ENCODE results near the gene ZNF581.
A peak's percentile ranks its signal among the peaks of the same experiment; 100 is the strongest.

ZNF581 gene

DNA sequence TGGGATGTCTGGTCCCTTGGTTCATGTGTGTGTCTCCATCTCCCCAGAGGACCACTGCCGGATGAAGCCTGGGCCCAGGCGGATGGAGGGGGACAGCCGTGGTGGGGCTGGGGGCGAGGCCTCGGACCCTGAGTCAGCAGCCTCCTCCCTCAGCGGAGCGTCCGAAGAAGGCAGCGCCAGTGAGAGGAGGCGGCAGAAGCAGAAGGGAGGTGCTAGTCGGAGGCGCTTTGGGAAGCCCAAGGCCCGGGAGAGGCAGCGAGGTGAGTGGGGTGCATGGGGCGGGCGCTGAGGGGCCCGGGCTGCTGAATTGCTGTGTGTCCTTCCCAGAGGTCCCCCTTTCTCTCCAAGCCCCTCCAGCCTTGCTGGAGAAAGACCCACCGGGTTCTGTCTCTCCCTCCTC is 7.8 kb downstream of the ZNF581 start:
- H3K4me1 ChIP-seq: peaks cover 8% of the 10 kb centered on the region
- H3K4me3 ChIP-seq: no peak overlapping the region
- H3K27me3 ChIP-seq (ENCODE audit: low read depth): no peaks in the 10 kb centered on the region
- H3K9me3 ChIP-seq: no peaks in the 10 kb centered on the region
- H3K36me3 ChIP-seq (replicated peaks): peaks cover 21% of the 10 kb centered on the region
- in situ Hi-C loops (cut with MboI; ENCODE audit: low sequenced_read_pairs): loop anchor here (25.0 kb wide), 2 partner anchors 1189 to 1464 kb away; partner anchors contain the start of genes CDC42EP5, LENG9, MBOAT7 and TSEN34
- DNase-seq (ENCODE audit: low spot score in 2 of 2): no peak

DNA sequence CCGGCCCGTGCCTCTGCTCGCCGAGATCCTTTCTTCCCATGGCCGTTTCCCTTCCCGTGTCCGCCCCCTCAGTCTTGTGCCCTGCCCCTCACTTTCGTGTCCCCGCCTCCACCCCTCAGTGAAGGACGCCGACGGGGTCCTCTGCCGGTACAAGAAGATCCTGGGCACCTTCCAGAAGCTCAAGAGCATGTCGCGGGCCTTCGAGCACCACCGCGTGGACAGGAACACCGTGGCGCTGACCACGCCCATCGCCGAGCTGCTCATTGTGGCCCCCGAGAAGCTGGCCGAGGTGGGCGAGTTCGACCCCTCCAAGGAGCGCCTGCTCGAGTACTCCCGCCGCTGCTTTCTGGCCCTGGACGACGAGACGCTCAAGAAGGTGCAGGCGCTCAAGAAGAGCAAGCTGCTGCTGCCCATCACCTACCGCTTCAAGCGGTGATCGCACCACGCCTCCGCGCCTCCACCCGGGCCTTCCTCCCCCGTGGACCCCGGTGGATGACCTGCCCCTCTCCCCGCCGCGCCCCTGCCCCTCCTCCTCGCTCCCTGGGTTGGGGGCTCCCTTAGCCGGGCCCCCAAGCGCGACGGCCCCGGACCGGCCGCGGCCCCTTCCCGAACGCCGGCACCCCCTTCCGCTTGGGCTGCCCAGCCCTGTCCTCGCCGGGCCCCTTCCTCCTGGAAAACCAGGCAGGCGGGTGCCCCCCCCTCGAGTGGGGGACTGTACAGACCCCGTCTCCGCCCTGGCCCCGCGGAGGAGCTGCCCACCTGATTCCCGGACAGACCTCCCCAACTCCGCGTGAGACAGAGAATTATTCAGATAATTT is 9.1 kb downstream of the ZNF581 start:
- Histone ChIP-seq H3K4me3 (no peak overlapping the region), H3K36me3 (replicated peaks) (peaks cover 19% of the 10 kb centered on the region), H3K27me3 (ENCODE audit: low read depth) (no peaks in the 10 kb centered on the region), H3K4me1 (peaks cover 6% of the 10 kb centered on the region), H3K9me3 (no peaks in the 10 kb centered on the region)
- in situ Hi-C loops (cut with MboI; ENCODE audit: low sequenced_read_pairs): loop anchor here (25.0 kb wide), 2 partner anchors 1190 to 1465 kb away; partner anchors contain the start of genes CDC42EP5, LENG9, MBOAT7 and TSEN34
- DNase-seq (ENCODE audit: low spot score in 2 of 2): no peak

DNA sequence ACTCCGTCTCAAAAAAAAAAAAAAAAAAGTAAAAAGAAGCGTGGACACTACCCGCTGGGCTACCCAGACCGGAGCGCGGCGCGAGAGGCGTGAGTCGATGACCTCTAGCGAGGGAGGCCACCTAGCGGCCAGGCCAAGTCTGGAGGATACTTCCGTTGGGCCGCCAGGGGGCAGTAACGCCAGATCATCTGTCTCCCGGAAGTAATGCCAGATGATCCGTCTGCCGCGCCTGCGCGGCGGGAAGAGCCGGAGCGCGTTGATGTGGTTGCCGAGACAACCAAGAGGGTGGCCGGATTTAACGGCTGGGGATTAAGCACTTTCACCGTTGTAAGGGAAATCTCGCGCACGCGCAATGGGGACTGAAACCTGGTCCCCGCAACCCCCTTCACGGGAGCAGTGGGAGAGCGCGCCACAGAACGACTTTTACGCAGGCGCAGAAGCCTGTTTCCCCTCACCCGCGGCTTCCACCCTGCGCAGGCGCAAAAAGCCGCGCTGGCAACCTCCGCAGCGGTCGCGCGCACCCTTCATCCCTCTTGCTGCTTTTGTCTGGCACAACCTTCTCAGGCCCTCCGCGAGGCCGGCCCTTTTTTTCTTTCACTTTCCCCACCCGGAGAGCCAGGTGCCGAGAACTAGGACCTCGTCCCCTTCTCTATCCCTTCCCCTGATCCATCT is 10.3 kb downstream of the ZNF581 start:
- H3K36me3 ChIP-seq (replicated peaks): peaks cover 19% of the 10 kb centered on the region
- no peaks in the 10 kb centered on the region for H3K27me3 ChIP-seq (ENCODE audit: low read depth)
- peak; percentile 98 for DNase-seq (ENCODE audit: low spot score in 2 of 2)
- peaks cover 11% of the 10 kb centered on the region for H3K4me1 ChIP-seq
- H3K9me3 ChIP-seq: no peaks in the 10 kb centered on the region
- peak overlapping the region; percentile 95 for H3K4me3 ChIP-seq
- in situ Hi-C loops (cut with MboI; ENCODE audit: low sequenced_read_pairs): loop anchor here (25.0 kb wide), 2 partner anchors 1191 to 1466 kb away; partner anchors contain the start of genes CDC42EP5, LENG9, MBOAT7 and TSEN34

DNA sequence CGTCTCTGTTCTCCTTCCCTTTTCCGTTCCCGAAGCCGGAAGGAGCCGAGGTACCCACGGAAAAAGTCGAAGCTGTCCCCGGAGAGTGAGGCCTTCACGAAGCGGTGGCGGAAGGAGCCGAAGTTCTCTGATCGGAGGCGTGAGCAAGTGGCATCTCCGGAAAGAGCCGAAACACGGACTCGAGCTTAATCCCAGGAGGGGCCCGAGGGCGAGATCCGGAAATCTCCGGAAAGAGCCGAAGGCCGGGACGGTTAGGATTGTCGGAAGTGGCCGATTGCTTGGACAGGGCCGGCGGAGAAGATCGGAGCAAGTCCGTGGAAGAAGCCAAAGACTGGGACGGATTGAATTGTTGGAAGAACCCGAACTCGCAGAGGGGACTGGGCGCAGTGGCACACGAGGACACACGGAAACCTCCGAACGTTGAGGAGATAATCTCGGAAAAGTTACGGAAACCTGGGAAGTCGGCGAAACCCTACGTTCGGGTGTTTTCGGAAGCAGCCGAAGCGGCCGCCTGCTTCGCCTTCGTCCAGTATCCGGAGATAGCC is 10.9 kb downstream of the ZNF581 start:
- Histone ChIP-seq H3K27me3 (ENCODE audit: low read depth) (no peaks in the 10 kb centered on the region), H3K9me3 (no peaks in the 10 kb centered on the region), H3K36me3 (replicated peaks) (peaks cover 23% of the 10 kb centered on the region), H3K4me1 (peaks cover 11% of the 10 kb centered on the region), H3K4me3 (peak overlapping the region; percentile 95)
- DNase-seq (ENCODE audit: low spot score in 2 of 2): peak; percentile 97 to 100
- in situ Hi-C loops (cut with MboI; ENCODE audit: low sequenced_read_pairs): loop anchor here (25.0 kb wide), 2 partner anchors 1192 to 1467 kb away; partner anchors contain the start of genes CDC42EP5, LENG9, MBOAT7 and TSEN34

DNA sequence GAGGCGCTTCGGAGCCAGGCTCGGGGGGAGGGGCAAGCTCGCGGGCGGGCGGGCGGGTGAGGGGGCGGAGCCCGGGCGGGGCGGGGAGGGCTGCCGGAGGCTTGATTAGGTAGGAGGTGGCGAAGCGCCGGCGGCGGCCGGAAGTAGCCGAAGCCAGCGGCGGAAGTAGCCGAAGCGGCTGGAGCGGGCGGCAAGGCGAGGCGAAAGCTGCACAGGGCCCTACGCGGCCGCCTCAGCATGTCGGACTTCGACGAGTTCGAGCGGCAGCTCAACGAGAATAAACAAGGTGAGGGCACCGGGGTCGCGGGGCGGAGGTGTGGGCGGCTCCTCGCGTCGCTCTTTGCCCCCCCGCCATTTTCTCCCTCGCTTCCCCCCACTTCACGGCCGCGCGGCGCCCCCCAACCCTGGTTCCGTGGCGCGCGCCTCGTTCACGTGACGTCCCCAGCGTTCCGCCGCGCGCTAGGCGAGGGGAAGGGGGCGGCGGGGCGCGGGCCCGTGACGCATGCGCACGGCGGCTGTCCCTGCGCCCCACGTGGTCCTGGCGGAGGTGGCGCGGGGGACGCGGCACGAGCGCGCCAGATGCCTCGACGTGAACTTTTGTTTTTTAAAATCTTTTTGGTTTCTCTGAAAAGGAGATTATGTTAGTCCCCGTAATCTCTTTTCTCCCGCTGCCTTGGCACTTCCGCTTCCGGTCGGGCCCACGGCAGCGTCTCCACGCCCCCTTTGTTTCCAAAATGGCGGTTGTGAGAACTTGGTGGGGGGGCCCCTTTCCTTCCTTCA is 11.6 kb downstream of the ZNF581 start, which contains the start of gene U2AF2:
Gene U2AF2 (plus strand): TSS at position 168 of the 780 bp plus-strand sequence. CDS start 70 bp downstream, at position 238.
- Histone ChIP-seq H3K36me3 (replicated peaks) (peaks cover 28% of the 10 kb centered on the region), H3K27me3 (ENCODE audit: low read depth) (no peaks in the 10 kb centered on the region), H3K4me3 (peak within 1 kb of the TSS; percentile 95), H3K9me3 (no peaks in the 10 kb centered on the region), H3K4me1 (peaks cover 11% of the 10 kb centered on the region)
- DNase-seq (ENCODE audit: low spot score in 2 of 2): peak; percentile 80 to 97
- in situ Hi-C loops (cut with MboI; ENCODE audit: low sequenced_read_pairs): loop anchor here (25.0 kb wide), 2 partner anchors 1193 to 1468 kb away; partner anchors contain the start of genes CDC42EP5, LENG9, MBOAT7 and TSEN34

DNA sequence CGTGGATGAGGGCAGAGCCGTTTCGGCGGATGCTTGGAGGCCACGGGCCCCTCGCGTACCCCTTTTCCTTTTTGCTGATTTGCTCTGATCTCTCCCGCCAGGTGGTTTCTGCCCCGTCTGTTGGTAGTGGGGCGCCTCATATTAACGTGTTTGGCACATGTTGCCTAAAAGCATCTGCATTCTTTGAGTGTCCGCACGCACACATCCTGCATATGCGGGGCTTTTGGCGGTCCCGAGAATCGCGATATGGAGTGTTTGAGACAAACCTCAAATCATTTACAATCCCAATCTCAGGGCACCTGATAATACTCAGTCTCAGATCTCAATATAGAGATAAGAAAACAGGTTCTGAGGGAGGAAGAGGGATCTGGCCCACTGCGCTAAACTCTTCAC is 12.2 kb downstream of the ZNF581 start:
- peak overlapping the region; percentile 95 for H3K4me3 ChIP-seq
- in situ Hi-C loops (cut with MboI; ENCODE audit: low sequenced_read_pairs): loop anchor here (25.0 kb wide), 2 partner anchors 1193 to 1468 kb away; partner anchors contain the start of genes CDC42EP5, LENG9, MBOAT7 and TSEN34
- no peaks in the 10 kb centered on the region for H3K9me3 ChIP-seq
- no peak for DNase-seq (ENCODE audit: low spot score in 2 of 2)
- peaks cover 11% of the 10 kb centered on the region for H3K4me1 ChIP-seq
- H3K27me3 ChIP-seq (ENCODE audit: low read depth): no peaks in the 10 kb centered on the region
- peaks cover 34% of the 10 kb centered on the region for H3K36me3 ChIP-seq (replicated peaks)

DNA sequence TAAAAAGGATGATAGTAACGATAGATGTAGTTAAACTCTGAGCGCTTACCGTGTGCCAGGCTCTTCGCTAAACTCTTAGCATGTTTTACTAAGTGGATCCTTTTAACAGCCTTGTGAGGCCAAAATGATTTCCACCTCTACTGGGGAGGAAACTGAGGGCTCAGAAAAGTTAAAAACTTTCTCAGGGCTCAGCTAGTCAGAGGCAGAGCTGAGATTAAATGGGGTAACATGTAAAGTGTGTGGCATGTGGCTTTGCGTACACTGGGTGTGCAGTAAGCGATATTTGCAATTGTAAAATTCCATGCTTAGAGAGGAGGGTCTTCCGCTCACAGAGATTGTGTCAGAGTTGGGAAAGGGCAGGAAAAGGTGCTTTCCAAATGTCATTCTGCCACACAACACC is 13.1 kb downstream of the ZNF581 start:
- peak overlapping the region; percentile 95 for H3K4me3 ChIP-seq
- DNase-seq (ENCODE audit: low spot score in 2 of 2): no peak
- no peaks in the 10 kb centered on the region for H3K27me3 ChIP-seq (ENCODE audit: low read depth)
- peaks cover 43% of the 10 kb centered on the region for H3K36me3 ChIP-seq (replicated peaks)
- H3K9me3 ChIP-seq: no peaks in the 10 kb centered on the region
- in situ Hi-C loops (cut with MboI; ENCODE audit: low sequenced_read_pairs): loop anchor here (25.0 kb wide), 2 partner anchors 1194 to 1469 kb away; partner anchors contain the start of genes CDC42EP5, LENG9, MBOAT7 and TSEN34
- peaks cover 11% of the 10 kb centered on the region for H3K4me1 ChIP-seq

DNA sequence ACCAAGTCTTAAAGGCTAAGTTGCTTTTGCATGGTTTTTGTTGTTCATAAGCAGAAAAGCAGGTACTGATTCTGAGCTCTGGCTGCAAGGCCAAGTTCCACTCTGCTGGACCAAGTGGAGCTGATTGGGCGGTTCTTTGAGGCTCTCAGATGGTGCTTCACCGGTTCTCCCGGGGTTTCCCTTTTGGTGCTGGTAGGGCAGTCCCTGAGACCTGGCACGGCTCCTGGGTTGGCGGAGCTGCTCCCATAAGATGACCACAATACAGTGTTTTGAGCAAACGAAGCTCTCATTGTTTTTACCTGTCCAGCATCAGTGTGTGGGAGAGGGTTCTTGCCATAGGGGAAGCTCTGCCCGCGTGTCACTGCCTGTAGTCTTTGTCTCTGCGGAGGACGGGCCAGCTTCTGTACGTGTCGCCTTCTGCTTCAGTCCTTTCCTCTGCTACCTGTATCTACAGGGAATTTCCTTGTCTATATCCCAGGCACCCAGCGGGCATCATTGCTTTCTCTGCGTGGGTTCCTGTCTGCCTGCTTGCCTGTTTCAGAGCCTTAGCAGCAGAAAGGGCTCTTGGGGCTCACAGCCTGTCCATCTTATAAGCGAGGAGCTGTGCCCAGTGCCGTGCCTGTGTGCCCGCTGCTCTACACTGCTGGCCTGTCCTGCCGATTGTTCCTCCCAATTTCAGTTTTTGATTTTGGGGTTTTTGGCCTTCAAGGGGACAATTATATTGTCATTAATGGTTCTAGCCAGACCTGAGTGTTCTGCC is 13.7 kb downstream of the ZNF581 start:
- in situ Hi-C loops (cut with MboI; ENCODE audit: low sequenced_read_pairs): loop anchor here (25.0 kb wide), 2 partner anchors 1195 to 1470 kb away; partner anchors contain the start of genes CDC42EP5, LENG9, MBOAT7 and TSEN34
- Histone ChIP-seq H3K4me1 (peaks cover 11% of the 10 kb centered on the region), H3K9me3 (no peaks in the 10 kb centered on the region), H3K36me3 (replicated peaks) (peaks cover 49% of the 10 kb centered on the region), H3K4me3 (peak overlapping the region; percentile 95), H3K27me3 (ENCODE audit: low read depth) (no peaks in the 10 kb centered on the region)
- DNase-seq (ENCODE audit: low spot score in 2 of 2): no peak

DNA sequence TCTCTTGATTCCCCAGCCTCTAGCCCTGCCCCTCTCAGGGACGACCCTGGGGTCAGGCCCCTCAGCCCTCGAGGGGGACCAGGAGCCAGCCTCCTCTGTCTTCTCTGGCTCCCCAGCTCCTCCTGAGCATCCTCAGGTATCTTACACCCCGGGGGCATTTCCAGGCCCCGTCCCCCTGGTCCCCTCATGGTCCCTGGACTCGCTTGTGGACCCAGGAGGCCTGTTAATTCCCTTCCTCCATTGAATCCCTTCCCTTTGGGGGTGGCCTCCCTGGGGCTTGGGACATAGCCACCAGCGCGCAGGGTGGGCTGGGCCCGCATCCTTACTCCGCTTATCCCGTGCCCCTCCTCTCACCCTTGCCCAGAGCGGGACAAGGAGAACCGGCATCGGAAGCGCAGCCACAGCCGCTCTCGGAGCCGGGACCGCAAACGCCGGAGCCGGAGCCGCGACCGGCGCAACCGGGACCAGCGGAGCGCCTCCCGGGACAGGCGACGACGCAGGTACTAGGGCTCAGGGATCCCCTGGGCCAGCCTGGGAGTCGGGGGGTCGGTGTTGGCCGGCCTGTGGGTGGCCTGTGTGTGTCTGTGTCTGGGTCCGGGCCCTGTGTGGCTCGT is 15.5 kb downstream of the ZNF581 start:
- in situ Hi-C loops (cut with MboI; ENCODE audit: low sequenced_read_pairs): loop anchor here (25.0 kb wide), 2 partner anchors 1197 to 1472 kb away; partner anchors contain the start of genes CDC42EP5, LENG9, MBOAT7 and TSEN34
- Histone ChIP-seq H3K4me1 (peaks cover 11% of the 10 kb centered on the region), H3K27me3 (ENCODE audit: low read depth) (no peaks in the 10 kb centered on the region), H3K4me3 (no peak overlapping the region), H3K9me3 (no peaks in the 10 kb centered on the region), H3K36me3 (replicated peaks) (peaks cover 65% of the 10 kb centered on the region)
- no peak for DNase-seq (ENCODE audit: low spot score in 2 of 2)

DNA sequence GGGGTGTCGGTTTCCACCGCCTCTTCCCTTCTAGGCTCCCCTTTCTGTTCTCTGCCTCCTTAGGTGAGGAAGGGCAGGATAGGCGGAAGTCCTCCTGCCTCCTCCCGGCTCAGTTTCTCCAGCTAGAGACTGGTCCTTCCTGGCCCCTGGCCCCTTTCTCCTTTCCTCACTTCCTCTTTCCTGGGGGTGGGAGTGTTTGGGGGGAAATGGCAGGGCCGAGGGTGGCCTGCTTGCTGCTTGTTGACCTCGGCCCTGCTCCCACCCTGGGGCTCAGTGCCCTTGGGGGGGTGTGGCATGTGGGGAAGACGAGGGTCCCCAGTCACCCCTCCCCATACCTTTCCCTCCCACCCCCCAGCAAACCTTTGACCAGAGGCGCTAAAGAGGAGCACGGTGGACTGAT is 16.4 kb downstream of the ZNF581 start:
- Histone ChIP-seq H3K4me3 (no peak overlapping the region), H3K4me1 (peaks cover 11% of the 10 kb centered on the region), H3K36me3 (replicated peaks) (peaks cover 74% of the 10 kb centered on the region), H3K9me3 (no peaks in the 10 kb centered on the region), H3K27me3 (ENCODE audit: low read depth) (no peaks in the 10 kb centered on the region)
- in situ Hi-C loops (cut with MboI; ENCODE audit: low sequenced_read_pairs): loop anchor here (25.0 kb wide), 2 partner anchors 1198 to 1473 kb away; partner anchors contain the start of genes CDC42EP5, LENG9, MBOAT7 and TSEN34
- DNase-seq (ENCODE audit: low spot score in 2 of 2): no peak

DNA sequence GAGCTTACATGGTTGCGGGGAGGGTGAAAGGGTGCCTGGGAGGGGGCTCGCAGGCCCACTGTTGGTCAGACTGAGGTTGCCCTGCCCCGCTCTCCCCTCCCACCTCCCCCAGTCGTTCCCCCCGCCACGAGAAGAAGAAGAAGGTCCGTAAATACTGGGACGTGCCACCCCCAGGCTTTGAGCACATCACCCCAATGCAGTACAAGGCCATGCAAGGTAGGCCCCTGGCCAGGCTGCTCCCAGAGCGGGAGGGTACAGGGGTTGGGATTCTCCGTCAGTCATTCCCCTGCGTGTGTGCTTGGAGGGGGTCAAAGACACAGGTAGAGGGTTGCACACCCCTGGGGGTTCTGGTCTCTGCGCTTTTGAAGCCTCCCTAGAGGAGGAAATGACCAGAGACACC is 17.0 kb downstream of the ZNF581 start:
- in situ Hi-C loops (cut with MboI; ENCODE audit: low sequenced_read_pairs): loop anchor here (25.0 kb wide), 2 partner anchors 1198 to 1473 kb away; partner anchors contain the start of genes CDC42EP5, LENG9, MBOAT7 and TSEN34
- no peaks in the 10 kb centered on the region for H3K9me3 ChIP-seq
- peaks cover 11% of the 10 kb centered on the region for H3K4me1 ChIP-seq
- no peak for DNase-seq (ENCODE audit: low spot score in 2 of 2)
- H3K4me3 ChIP-seq: no peak overlapping the region
- no peaks in the 10 kb centered on the region for H3K27me3 ChIP-seq (ENCODE audit: low read depth)
- H3K36me3 ChIP-seq (replicated peaks): peaks cover 72% of the 10 kb centered on the region

Data from HAP-1 (cell line).